Chondrocyte (in vitro differentiated cells): ENCODE data around the gene SAMD9L. TPM values are rescaled to one million over a fixed set of nuclear protein-coding genes. Genes with fewer than 3 reads are reported as not detected.

ENCODE experiments used
- DNase-seq: peaks from one replicate; pipeline ENCODE4 v3.0.0; 2021; ENCODE audit warnings: mixed read lengths, low spot score
- H3K27ac Mint-ChIP-seq: one replicate; pipeline ENCODE4 v1.8.0; 2021; ENCODE audit warnings: mild to moderate bottlenecking, moderate library complexity, mixed read lengths; ENCODE audit not compliant: unreplicated experiment
- H3K27me3 Mint-ChIP-seq: 2 replicates; pipeline ENCODE4 v1.8.0; 2021; ENCODE audit warnings: low read depth, mixed read lengths
- H3K36me3 Mint-ChIP-seq: 2 replicates; pipeline ENCODE4 v1.8.0; 2021; ENCODE audit warnings: low read depth, mixed read lengths
- H3K4me1 Mint-ChIP-seq: 2 replicates; pipeline ENCODE4 v1.8.0; 2021; ENCODE audit warnings: low read depth, mild to moderate bottlenecking, mixed read lengths
- H3K4me3 Mint-ChIP-seq: one replicate; pipeline ENCODE4 v1.8.0; 2021; ENCODE audit warnings: mild to moderate bottlenecking, moderate library complexity, mixed read lengths; ENCODE audit not compliant: unreplicated experiment
- H3K9me3 Mint-ChIP-seq: 2 replicates; pipeline ENCODE4 v1.8.0; 2021; ENCODE audit warnings: low read depth, mixed read lengths
- CTCF ChIP-seq: fragments of 200-600 bp; sonication (generic); IDR thresholded peaks from 2 replicates; pipeline ENCODE4 v1.5.0; 2021; ENCODE audit warnings: antibody characterized with exemption, mild to moderate bottlenecking, moderate library complexity
- total RNA-seq: library from RNA; stranded (reverse); gene quantifications from 3 replicates; pipeline ENCODE4 v1.2.1, GENCODE V29; 2021

Gene SAMD9L
- total RNA-seq, 1 donor from 2014 or later = 6.9 TPM

- Mint-ChIP-seq H3K9me3 (peaks cover 31% of the 10 kb centered on the region), H3K4me3 (no peak overlapping the region), H3K27ac (no peak overlapping the region), H3K36me3 (peaks cover 11% of the 10 kb centered on the region), H3K27me3 (peaks cover 37% of the 10 kb centered on the region), H3K4me1 (no peaks in the 10 kb centered on the region)
- DNase-seq = no peak
- TF ChIP-seq CTCF = no peak
These were observed 23.5 kb upstream of the SAMD9L start for GRCh38 chr7:93171606-93172226.

GRCh38 chr7:93165447-93165846 lies 17.3 kb upstream of the SAMD9L start:
- H3K4me3 Mint-ChIP-seq = no peak overlapping the region
- H3K27me3 Mint-ChIP-seq = peaks cover 36% of the 10 kb centered on the region
- peaks cover 13% of the 10 kb centered on the region for H3K9me3 Mint-ChIP-seq
- H3K4me1 Mint-ChIP-seq = no peaks in the 10 kb centered on the region
- H3K36me3 Mint-ChIP-seq = peaks cover 10% of the 10 kb centered on the region
- DNase-seq = no peak
- H3K27ac Mint-ChIP-seq = no peak overlapping the region
- TF ChIP-seq CTCF = no peak

GRCh38 chr7:93164766-93165165 lies 16.6 kb upstream of the SAMD9L start:
- no peaks in the 10 kb centered on the region for H3K4me1 Mint-ChIP-seq
- peaks cover 36% of the 10 kb centered on the region for H3K27me3 Mint-ChIP-seq
- peaks cover 10% of the 10 kb centered on the region for H3K36me3 Mint-ChIP-seq
- H3K27ac Mint-ChIP-seq = no peak overlapping the region
- TF ChIP-seq CTCF = no peak
- H3K9me3 Mint-ChIP-seq = peaks cover 13% of the 10 kb centered on the region
- no peak overlapping the region for H3K4me3 Mint-ChIP-seq
- no peak for DNase-seq

GRCh38 chr7:93161181-93161762 lies 13.1 kb upstream of the SAMD9L start:
- Mint-ChIP-seq H3K27ac (no peak overlapping the region), H3K4me1 (no peaks in the 10 kb centered on the region), H3K4me3 (no peak overlapping the region), H3K27me3 (peaks cover 12% of the 10 kb centered on the region), H3K36me3 (peaks cover 2% of the 10 kb centered on the region), H3K9me3 (peaks cover 7% of the 10 kb centered on the region)
- no peak for DNase-seq
- TF ChIP-seq CTCF = no peak

GRCh38 chr7:93160410-93160809 lies 12.2 kb upstream of the SAMD9L start:
- Mint-ChIP-seq H3K27ac (no peak overlapping the region), H3K36me3 (no peaks in the 10 kb centered on the region), H3K4me3 (no peak overlapping the region), H3K27me3 (peaks cover 9% of the 10 kb centered on the region), H3K9me3 (peaks cover 8% of the 10 kb centered on the region), H3K4me1 (no peaks in the 10 kb centered on the region)
- DNase-seq = no peak
- TF ChIP-seq CTCF = no peak
